Natural killer cell (primary cell): Measurements from ENCODE around the gene HSPA4. TPM values are rescaled to one million over a fixed set of nuclear protein-coding genes. Genes with fewer than 3 reads are reported as not detected.

Source experiments
- ATAC-seq, 3 donors: fragments of 150-1000 bp in 2 of 3; fragments of 200-7000 bp in 1 of 3; cut with Tn5 transposase; 1 replicate in 1 of 3; 2 replicates in 2 of 3; pipeline ENCODE4 v1.10.0; 2021; ENCODE audit warnings: mild to moderate bottlenecking in 2 of 3, moderate library complexity in 2 of 3
- DNase-seq, 2 donors: peaks; one replicate each; pipeline versions ENCODE4 v3.0.0 to v3.0.0-alpha.2; 2013 to 2021; ENCODE audit warnings: mixed read lengths in 1 of 2
- H3K27ac ChIP-seq: one replicate; pipeline ENCODE4 v1.5.1; 2013; ENCODE audit warnings: mild to moderate bottlenecking, low read length
- H3K27me3 ChIP-seq: one replicate; pipeline ENCODE4 v1.6.1; 2013; ENCODE audit warnings: low read length; ENCODE audit not compliant: control insufficient read depth, insufficient read depth
- H3K36me3 ChIP-seq: one replicate; pipeline ENCODE4 v1.6.1; 2013; ENCODE audit warnings: low read length; ENCODE audit not compliant: control insufficient read depth, insufficient read depth
- H3K4me1 ChIP-seq: one replicate; pipeline ENCODE4 v1.6.1; 2013; ENCODE audit warnings: low read length; ENCODE audit not compliant: control insufficient read depth, insufficient read depth
- H3K4me3 ChIP-seq: one replicate; pipeline ENCODE4 v1.5.1; 2013; ENCODE audit warnings: low read length
- H3K9me3 ChIP-seq: one replicate; pipeline ENCODE4 v1.6.1; 2013; ENCODE audit warnings: low read length; ENCODE audit not compliant: control insufficient read depth, insufficient read depth
- H3K27ac Mint-ChIP-seq, 2 donors: one replicate each; pipeline ENCODE4 v1.8.0; 2022; ENCODE audit warnings: mild to moderate bottlenecking in 2 of 2, mixed read lengths in 2 of 2, moderate library complexity in 1 of 2
- H3K27me3 Mint-ChIP-seq, 2 donors: one replicate each; pipeline ENCODE4 v1.8.0; 2022; ENCODE audit warnings: low read depth in 2 of 2, mixed read lengths in 2 of 2
- H3K36me3 Mint-ChIP-seq: one replicate; pipeline ENCODE4 v1.8.0; 2022; ENCODE audit warnings: mixed read lengths
- H3K4me1 Mint-ChIP-seq, 2 donors: one replicate each; pipeline ENCODE4 v1.8.0; 2022; ENCODE audit warnings: mixed read lengths in 2 of 2
- H3K4me3 Mint-ChIP-seq: one replicate; pipeline ENCODE4 v1.8.0; 2022; ENCODE audit warnings: mild to moderate bottlenecking, moderate library complexity, mixed read lengths
- H3K9me3 Mint-ChIP-seq, 2 donors: one replicate each; pipeline ENCODE4 v1.8.0; 2022; ENCODE audit warnings: mixed read lengths in 2 of 2
- WGBS: methylation state at CpG from one replicate; pipeline ENCODE4 v1.1.7; 2013; ENCODE audit warnings: missing lambda C conversion rate; ENCODE audit not compliant: insufficient coverage; 5-methylcytosine and 5-hydroxymethylcytosine counted together
- intact Hi-C: fragments of 100-400 bp; cut with micrococcal nuclease; formaldehyde crosslinking; loops from one replicate; pipeline ENCODE4 v1.14.2; 2022
- total RNA-seq, 4 donors: library from RNA; stranded (reverse); fragments of 120-200 nt in 1 of 4; gene quantifications; one replicate each; pipeline versions ENCODE4 v1.2.3 to v1.2.4, GENCODE V29; 2013 to 2022
- TF ChIP-seq, protein P1 (sequence below): fragments of 200-600 bp; IDR thresholded peaks from one replicate; pipeline ENCODE4 v1.8.0; 2022; ENCODE audit warnings: antibody characterized with exemption

The HSPA4 gene
- total RNA-seq, 3 donors from 2014 or later (not counting 1 experiment from before 2014, with no cell fraction given), result 38.3 to 58.6 (median 43.0) TPM

GRCh38 chr5:133116601-133117000, 64.8 kb downstream of the HSPA4 start:
- DNase-seq, result no peak
- Histone ChIP-seq H3K36me3 (no peaks in the 10 kb centered on the region), H3K27me3 (no peaks in the 10 kb centered on the region), H3K27ac (no peak overlapping the region), H3K9me3 (no peaks in the 10 kb centered on the region), H3K4me1 (no peaks in the 10 kb centered on the region), H3K4me3 (no peak overlapping the region)
- H3K9me3 Mint-ChIP-seq, result no peaks in the 10 kb centered on the region
- H3K27me3 Mint-ChIP-seq, result no peaks in the 10 kb centered on the region
- intact Hi-C loops, result no loop called here
- WGBS, result 100% methylated on average over 2 of the region's 2 CpGs
- no peaks in the 10 kb centered on the region for H3K36me3 Mint-ChIP-seq
- no peak overlapping the region for H3K4me3 Mint-ChIP-seq
- no peak overlapping the region for H3K27ac Mint-ChIP-seq
- TF ChIP-seq, protein P1, sequence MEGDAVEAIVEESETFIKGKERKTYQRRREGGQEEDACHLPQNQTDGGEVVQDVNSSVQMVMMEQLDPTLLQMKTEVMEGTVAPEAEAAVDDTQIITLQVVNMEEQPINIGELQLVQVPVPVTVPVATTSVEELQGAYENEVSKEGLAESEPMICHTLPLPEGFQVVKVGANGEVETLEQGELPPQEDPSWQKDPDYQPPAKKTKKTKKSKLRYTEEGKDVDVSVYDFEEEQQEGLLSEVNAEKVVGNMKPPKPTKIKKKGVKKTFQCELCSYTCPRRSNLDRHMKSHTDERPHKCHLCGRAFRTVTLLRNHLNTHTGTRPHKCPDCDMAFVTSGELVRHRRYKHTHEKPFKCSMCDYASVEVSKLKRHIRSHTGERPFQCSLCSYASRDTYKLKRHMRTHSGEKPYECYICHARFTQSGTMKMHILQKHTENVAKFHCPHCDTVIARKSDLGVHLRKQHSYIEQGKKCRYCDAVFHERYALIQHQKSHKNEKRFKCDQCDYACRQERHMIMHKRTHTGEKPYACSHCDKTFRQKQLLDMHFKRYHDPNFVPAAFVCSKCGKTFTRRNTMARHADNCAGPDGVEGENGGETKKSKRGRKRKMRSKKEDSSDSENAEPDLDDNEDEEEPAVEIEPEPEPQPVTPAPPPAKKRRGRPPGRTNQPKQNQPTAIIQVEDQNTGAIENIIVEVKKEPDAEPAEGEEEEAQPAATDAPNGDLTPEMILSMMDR, result no peak
- no peaks in the 10 kb centered on the region for H3K4me1 Mint-ChIP-seq
- ATAC-seq, result no peak

GRCh38 chr5:133117166-133117911, 65.5 kb downstream of the HSPA4 start:
- Histone ChIP-seq H3K4me1 (no peaks in the 10 kb centered on the region), H3K36me3 (no peaks in the 10 kb centered on the region), H3K27me3 (no peaks in the 10 kb centered on the region), H3K27ac (no peak overlapping the region), H3K9me3 (no peaks in the 10 kb centered on the region), H3K4me3 (no peak overlapping the region)
- no peaks in the 10 kb centered on the region for H3K4me1 Mint-ChIP-seq
- TF ChIP-seq, protein P1, result no peak
- H3K27ac Mint-ChIP-seq, result no peak overlapping the region
- WGBS, result 87% methylated on average over 10 of the region's 10 CpGs
- H3K36me3 Mint-ChIP-seq, result no peaks in the 10 kb centered on the region
- no peak for DNase-seq
- H3K27me3 Mint-ChIP-seq, result no peaks in the 10 kb centered on the region
- intact Hi-C loops, result no loop called here
- ATAC-seq, result no peak
- H3K9me3 Mint-ChIP-seq, result no peaks in the 10 kb centered on the region
- no peak overlapping the region for H3K4me3 Mint-ChIP-seq

DNA sequence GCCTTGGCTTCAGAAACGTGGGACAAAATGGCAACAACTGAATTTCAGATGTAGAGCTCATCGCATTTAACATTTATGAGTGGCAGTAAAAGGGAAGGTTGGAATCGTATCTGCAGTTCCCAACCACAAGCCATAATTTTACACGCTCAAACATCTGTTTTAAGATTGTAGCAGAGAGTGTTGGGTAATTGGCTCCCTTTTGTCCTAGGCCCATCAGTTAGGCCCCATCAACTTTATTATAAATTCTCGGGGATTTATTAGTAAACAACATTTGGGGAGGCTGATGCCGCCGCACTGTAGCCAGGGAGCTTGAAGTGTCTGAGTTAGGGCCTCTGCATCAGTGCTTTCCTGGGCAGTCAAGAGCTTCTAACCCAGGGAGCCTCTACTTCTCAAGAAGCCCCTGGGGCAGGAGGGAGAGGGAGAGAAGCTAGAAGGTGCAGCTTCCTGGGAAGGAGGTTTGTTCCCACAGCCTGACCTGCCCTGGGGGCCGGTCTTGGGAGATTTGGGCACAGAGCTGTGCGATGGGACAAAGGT, 66.2 kb downstream of the HSPA4 start:
- no peak for DNase-seq
- H3K4me1 Mint-ChIP-seq, result no peaks in the 10 kb centered on the region
- no peaks in the 10 kb centered on the region for H3K9me3 ChIP-seq
- H3K27me3 Mint-ChIP-seq, result no peaks in the 10 kb centered on the region
- intact Hi-C loops, result no loop called here
- TF ChIP-seq, protein P1, result no peak
- no peaks in the 10 kb centered on the region for H3K36me3 ChIP-seq
- H3K4me3 ChIP-seq, result no peak overlapping the region
- no peaks in the 10 kb centered on the region for H3K27me3 ChIP-seq
- 90% methylated on average over 7 of the region's 9 CpGs for WGBS
- H3K4me3 Mint-ChIP-seq, result no peak overlapping the region
- no peaks in the 10 kb centered on the region for H3K9me3 Mint-ChIP-seq
- no peak for ATAC-seq
- no peaks in the 10 kb centered on the region for H3K36me3 Mint-ChIP-seq
- no peak overlapping the region for H3K27ac Mint-ChIP-seq
- H3K27ac ChIP-seq, result no peak overlapping the region
- no peaks in the 10 kb centered on the region for H3K4me1 ChIP-seq
